ENCODE results near the gene CDH4.
"Not testable (repeated sequence)": the region's sequence is repeated elsewhere in the genome, so short reads cannot be mapped to it uniquely, and the experiment has no call there.

Gene CDH4

GRCh38 chr20:61963885-61964674 is 712.0 kb downstream of the CDH4 start:
- DNase-seq (ENCODE audit: low read depth in 2 of 2), result no peak

DNA sequence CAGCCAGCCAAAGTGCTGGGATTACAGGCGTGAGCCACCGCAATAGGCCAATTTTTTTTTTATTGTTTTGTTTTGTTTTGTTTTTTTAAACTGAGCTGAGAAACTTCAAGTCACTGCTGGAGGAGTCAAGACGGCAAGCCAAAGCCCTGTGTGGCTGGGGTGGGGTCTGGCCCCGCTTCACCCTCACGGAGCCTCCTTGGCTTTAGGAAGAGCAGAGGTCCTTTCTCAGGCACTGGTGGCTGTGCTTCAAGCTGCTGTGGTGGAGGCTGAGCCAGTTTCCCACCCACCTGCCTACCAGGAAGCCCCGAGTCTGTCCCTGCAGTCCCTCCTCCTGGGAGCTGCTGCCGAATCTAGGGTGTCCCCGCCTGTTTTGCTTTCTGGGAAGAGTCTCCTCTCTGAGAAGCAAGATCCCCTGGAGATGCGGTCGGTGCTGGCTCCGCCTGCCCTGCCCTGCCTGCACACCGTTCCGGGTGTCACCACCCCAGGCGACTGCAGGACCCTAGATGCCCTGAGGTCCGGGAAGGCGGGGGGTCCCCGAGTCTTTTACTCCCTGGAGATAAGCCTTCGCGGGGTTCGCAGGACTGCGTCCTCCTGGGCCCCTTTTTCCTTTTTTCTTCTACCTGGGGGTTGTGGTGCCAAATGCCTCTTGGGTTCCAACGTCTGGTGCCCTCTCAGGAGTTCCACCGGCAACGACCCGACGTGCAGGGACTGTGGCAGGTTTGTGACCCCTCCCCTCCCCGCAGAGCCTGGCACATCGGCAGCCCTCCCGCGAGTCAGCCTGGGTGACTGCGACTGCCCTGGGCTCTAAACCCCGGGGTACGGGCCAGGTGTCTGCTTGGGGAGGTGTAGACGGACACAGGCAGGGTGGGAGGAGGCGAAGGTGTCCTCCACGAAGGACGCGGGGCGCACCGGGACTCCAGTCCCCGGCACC is 712.9 kb downstream of the CDH4 start:
- no peak for DNase-seq (ENCODE audit: low read depth in 2 of 2)

DNA sequence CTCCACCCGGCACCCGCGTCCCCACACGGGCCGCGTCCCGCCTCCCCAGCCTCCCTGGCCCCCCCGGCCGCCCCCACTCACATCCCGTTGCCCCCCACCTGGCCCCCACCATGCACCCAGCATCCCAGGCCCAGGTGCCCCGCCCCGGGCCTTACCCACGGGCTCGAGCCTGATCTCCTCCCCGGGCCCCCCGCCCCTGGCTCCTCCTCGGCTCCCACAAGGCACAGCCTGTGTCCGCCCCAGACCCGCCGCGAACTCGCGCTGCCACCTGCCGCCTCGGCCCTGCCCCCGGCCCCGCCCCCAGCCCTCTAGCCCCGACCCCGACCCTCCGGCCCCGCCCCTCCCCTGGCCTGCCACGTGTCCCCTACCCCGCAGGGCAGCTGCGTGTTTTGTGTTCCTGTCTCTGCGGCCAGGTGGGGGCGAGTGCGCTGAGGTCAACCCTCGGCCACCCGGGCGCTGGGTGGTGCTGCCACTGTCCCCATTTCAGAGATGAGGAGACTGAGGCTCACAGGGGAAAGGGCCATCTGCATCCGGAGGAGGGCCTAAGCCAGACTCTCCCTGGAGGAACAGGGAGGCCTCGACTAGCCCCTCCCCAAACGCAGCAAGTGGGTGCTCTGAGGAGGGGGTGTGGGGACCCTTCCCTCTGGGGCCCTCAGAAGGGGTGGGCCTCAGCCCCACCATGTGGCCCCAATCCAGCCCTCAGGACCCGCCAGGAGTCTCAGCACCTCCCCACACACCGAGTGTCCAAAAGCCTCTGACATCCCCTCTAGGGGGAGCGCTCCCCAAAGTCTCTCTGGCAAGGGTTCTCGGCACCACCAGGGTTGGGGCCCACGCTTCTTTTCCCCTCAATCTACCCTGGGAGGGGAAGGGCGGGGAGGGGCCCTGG is 713.8 kb downstream of the CDH4 start:
- no peak for DNase-seq (ENCODE audit: low read depth in 2 of 2)

DNA sequence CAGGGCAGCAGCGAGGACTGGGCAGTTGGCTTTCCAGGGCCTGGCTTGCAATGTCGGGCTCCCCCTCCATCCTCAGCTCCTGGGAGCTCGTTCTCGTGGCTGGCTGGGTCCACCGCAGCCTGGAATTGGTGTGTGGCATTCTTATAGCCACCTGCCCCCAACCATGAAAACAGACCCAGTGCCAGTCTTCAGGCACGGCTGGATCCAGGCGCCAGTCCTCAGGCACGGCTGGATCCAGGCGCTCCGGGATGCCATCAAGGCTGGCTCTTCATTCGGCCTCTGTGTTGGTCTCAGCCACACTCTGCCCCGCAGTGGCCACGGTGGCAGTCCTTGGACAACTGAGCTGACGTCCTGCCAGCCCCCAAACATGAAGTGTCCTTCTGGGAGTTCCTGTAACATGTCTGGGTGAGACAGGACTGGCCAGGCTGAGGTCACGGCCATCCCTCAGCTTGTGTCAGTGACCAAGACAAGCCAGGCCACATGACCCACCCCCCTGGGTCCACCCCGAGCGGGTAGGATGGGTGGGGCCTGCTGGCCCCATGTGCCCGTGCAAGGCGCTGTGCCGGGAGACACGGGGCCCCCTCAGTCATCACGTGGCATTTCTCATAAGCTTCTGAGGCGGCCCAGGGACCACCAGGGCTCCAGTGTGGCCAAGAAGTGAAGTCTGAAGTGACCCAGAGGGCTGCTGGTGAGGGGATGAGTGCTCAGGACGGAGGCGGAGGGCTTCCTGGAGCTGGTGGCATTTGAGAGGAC is 714.6 kb downstream of the CDH4 start:
- DNase-seq (ENCODE audit: low read depth in 2 of 2), result no peak

GRCh38 chr20:61967300-61967699 is 715.2 kb downstream of the CDH4 start:
- DNase-seq (ENCODE audit: low read depth in 2 of 2), result no peak

- DNase-seq (ENCODE audit: low read depth in 2 of 2), result no peak
Observed at GRCh38 chr20:61968036-61968810, 716.2 kb downstream of the CDH4 start.

DNA sequence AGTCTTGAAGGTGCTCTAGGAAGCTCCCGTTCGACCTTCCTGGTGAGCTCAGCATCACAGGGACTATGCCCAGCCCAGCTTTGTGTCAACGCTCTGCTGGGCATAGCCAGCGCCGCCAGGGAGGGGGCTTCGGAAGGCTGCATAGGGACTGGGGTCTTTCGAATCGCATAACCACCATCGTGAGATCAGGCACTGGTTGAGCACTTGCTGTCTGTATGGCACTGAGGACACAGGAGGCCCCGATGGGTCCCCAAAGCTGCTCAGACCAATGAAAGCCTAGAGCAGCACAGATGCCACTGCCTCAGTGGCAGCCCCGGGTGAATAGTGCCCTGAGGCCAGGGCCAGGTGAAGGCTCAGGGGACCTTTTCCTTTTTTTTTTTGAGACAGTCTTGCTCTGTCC is 716.9 kb downstream of the CDH4 start:
- no peak for DNase-seq (ENCODE audit: low read depth in 2 of 2)

DNA sequence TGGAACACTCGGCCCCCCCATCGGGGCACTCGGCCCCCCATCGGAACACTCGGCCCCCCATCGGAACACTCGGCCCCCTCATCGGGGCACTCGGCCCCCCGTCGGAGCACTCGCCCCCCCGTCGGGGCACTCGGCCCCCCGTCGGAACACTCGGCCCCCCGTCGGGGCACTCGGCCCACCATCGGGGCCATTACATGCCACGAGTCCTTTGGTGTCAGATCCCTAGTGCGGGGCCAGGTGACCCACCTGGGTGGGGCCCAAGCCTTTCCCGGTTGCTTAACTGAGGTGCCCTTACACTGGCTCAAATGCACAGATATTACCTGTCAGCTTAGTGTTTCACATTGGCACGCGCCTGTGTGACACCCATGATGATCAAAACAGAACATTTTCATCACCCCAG is 717.7 kb downstream of the CDH4 start:
- DNase-seq (ENCODE audit: low read depth in 2 of 2), result no peak

GRCh38 chr20:61970357-61970756 is 718.3 kb downstream of the CDH4 start:
- DNase-seq (ENCODE audit: low read depth in 2 of 2), result no peak

GRCh38 chr20:61971595-61971994 is 719.5 kb downstream of the CDH4 start:
- DNase-seq (ENCODE audit: low read depth in 2 of 2), result not testable (repeated sequence)

- DNase-seq (ENCODE audit: low read depth in 2 of 2), result no peak
Observed at GRCh38 chr20:61972636-61973508, 720.8 kb downstream of the CDH4 start.

- no peak for DNase-seq (ENCODE audit: low read depth in 2 of 2)
Observed at GRCh38 chr20:61973515-61974356, 721.7 kb downstream of the CDH4 start.

DNA sequence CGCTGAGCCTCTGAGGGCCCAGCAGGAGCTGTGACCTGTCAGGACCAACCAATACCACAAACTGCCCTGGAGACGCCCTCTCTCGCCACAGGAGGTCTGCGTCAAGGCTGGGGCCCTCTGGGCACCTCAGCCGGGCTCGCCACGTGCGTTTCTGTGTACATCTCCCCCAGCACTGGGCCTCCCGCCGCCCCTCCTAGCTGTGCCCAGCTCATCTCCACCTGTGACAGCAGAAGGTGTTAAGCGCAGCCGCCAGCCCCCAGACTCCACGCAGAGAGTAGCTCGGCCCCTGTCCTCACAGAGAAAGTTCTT is 722.2 kb downstream of the CDH4 start:
- DNase-seq (ENCODE audit: low read depth in 2 of 2), result no peak

DNA sequence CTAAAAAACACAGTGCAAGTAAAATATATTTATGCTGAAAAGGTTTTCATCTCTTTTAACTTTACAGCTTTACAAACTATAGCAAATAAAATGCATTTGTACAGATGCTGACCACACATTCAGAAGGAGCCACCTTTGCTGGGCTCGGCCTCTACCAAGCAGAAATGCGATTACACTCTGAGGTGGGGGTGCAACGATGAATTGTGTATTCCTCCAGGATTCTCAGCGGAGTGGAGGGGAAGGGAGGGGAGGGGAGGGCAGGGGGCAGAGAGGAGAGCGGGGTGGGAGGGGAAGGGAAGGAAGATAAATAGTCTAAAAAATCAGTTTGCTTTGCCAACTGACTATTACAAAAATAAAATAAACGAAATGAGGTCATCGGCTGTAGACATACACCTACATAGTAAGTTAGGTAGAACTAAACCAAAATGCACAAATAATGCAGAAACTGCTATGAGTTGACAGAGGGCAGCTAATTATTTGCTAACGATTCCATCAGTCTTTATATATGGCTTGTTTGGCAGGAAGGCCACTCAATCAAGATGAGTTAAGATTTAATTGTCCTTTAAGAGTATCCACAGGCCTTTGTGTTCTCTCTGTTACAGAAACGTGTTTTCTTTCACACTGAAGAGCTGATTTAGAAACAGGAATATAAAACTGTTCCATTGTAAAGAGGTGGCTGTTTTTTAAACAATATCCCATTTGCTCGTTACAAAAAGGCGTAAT is 723.5 kb downstream of the CDH4 start:
- DNase-seq (ENCODE audit: low read depth in 2 of 2), result no peak

- no peak for DNase-seq (ENCODE audit: low read depth in 2 of 2)
Observed at GRCh38 chr20:61976263-61976643, 724.2 kb downstream of the CDH4 start.

- DNase-seq (ENCODE audit: low read depth in 2 of 2), result no peak
Observed at GRCh38 chr20:61976644-61977418, 724.8 kb downstream of the CDH4 start.

DNA sequence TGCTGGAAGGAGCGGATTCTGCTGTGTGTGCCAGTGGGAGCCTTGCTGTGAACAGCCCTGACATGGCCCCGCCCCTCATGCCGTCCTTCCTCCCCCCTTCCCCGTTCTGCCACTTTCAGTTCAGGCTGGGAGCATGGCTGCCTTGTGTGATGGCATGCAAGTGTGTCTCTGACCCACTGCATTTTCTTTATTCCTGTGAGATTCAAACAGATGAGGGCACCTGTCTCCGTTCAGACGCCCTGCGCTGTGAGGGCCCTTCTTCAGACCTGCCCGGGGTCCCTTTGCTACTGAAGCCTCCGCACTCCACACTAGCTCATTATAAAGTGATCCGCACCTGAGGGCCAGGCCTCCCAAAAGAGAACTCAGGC is 725.3 kb downstream of the CDH4 start:
- DNase-seq (ENCODE audit: low read depth in 2 of 2), result no peak
